ENCODE data around the gene GMCL1. TPM values are rescaled to one million over a fixed set of nuclear protein-coding genes. Genes with fewer than 3 reads are reported as not detected.
A peak's percentile ranks its signal among the peaks of the same experiment; 100 is the strongest.

GMCL1 gene
- total RNA-seq, 4 donors from 2014 or later = 10.6 to 14.8 (median 13.0) TPM

- Histone ChIP-seq H3K9me3 (no peaks in the 10 kb centered on the region), H3K4me1 (peaks cover 10 to 65% (median 25%) of the 10 kb centered on the region in 3 donors), H3K27me3 (no peaks in the 10 kb centered on the region), H3K27ac (peak overlapping the region; percentile 72 to 99 (median 96)), H3K4me3 (peak overlapping the region; percentile 15 to 91), H3K36me3 (peaks cover 0 to 22% of the 10 kb centered on the region in 2 donors)
- TF ChIP-seq POLR2AphosphoS5 (IDR thresholded peaks at IDR 0.05) = no peak
- TF ChIP-seq CTCF (IDR thresholded peaks at IDR 0.05) = no peak
- TF ChIP-seq EP300 (IDR thresholded peaks at IDR 0.05) = no peak
- TF ChIP-seq POLR2A (IDR thresholded peaks at IDR 0.05) = no peak
- 16 to 34% methylated on average over 2 of the region's 2 CpGs for WGBS, 2 donors (ENCODE audit: low coverage in 1 of 2)
- ATAC-seq = no peak
Measured at GRCh38 chr2:69916106-69916505, 86.6 kb downstream of the GMCL1 start.

- Histone ChIP-seq H3K9me3 (no peaks in the 10 kb centered on the region), H3K27ac (peak overlapping the region; percentile 81 to 99 (median 90)), H3K27me3 (no peaks in the 10 kb centered on the region), H3K4me3 (no peak overlapping the region), H3K36me3 (peaks cover 0 to 34% of the 10 kb centered on the region in 2 donors), H3K4me1 (peaks cover 10 to 56% (median 25%) of the 10 kb centered on the region in 3 donors)
- TF ChIP-seq CTCF (IDR thresholded peaks at IDR 0.05) = no peak
- no peak for TF ChIP-seq EP300 (IDR thresholded peaks at IDR 0.05)
- peak; percentile 89 for TF ChIP-seq POLR2AphosphoS5 (IDR thresholded peaks at IDR 0.05)
- ATAC-seq = no peak
- WGBS, 2 donors (ENCODE audit: low coverage in 1 of 2) = 27 to 32% methylated on average over 3 of the region's 3 CpGs
Measured at GRCh38 chr2:69917852-69918251, 88.4 kb downstream of the GMCL1 start.

- H3K27ac ChIP-seq = peak overlapping the region; percentile 81 to 99 (median 90)
- no peak overlapping the region for H3K4me3 ChIP-seq
- peaks cover 10 to 52% (median 25%) of the 10 kb centered on the region in 3 donors for H3K4me1 ChIP-seq
- WGBS, 2 donors (ENCODE audit: low coverage in 1 of 2) = 38 to 47% methylated on average over 3 of the region's 3 CpGs
- ATAC-seq = no peak
- peaks cover 0 to 39% of the 10 kb centered on the region in 2 donors for H3K36me3 ChIP-seq
- no peaks in the 10 kb centered on the region for H3K9me3 ChIP-seq
- TF ChIP-seq EP300 (IDR thresholded peaks at IDR 0.05) (no peak), POLR2AphosphoS5 (IDR thresholded peaks at IDR 0.05) (no peak), POLR2A (IDR thresholded peaks at IDR 0.05) (no peak), CTCF (IDR thresholded peaks at IDR 0.05) (no peak)
- no peaks in the 10 kb centered on the region for H3K27me3 ChIP-seq
Measured at GRCh38 chr2:69918401-69918800, 88.9 kb downstream of the GMCL1 start.

GRCh38 chr2:69923116-69923515, 93.7 kb downstream of the GMCL1 start:
- Histone ChIP-seq H3K36me3 (peaks cover 0 to 60% of the 10 kb centered on the region in 2 donors), H3K27me3 (no peaks in the 10 kb centered on the region), H3K4me1 (peaks cover 0 to 25% (median 0%) of the 10 kb centered on the region in 3 donors), H3K9me3 (no peaks in the 10 kb centered on the region), H3K4me3 (no peak overlapping the region), H3K27ac (no peak overlapping the region)
- WGBS, 2 donors (ENCODE audit: low coverage in 1 of 2) = 89 to 90% methylated on average over 2 to 3 of the region's 3 CpGs
- no peak for TF ChIP-seq POLR2A (IDR thresholded peaks at IDR 0.05)
- no peak for TF ChIP-seq CTCF (IDR thresholded peaks at IDR 0.05)
- no peak for TF ChIP-seq POLR2AphosphoS5 (IDR thresholded peaks at IDR 0.05)
- TF ChIP-seq EP300 (IDR thresholded peaks at IDR 0.05) = no peak
- ATAC-seq = no peak

- H3K9me3 ChIP-seq = no peaks in the 10 kb centered on the region
- H3K4me3 ChIP-seq = no peak overlapping the region
- TF ChIP-seq POLR2AphosphoS5 (IDR thresholded peaks at IDR 0.05) (no peak), POLR2A (IDR thresholded peaks at IDR 0.05) (no peak), CTCF (IDR thresholded peaks at IDR 0.05) (no peak), EP300 (IDR thresholded peaks at IDR 0.05) (no peak)
- H3K27me3 ChIP-seq = no peaks in the 10 kb centered on the region
- H3K4me1 ChIP-seq = peaks cover 0 to 29% (median 2%) of the 10 kb centered on the region in 3 donors
- H3K27ac ChIP-seq = no peak overlapping the region
- WGBS, 2 donors (ENCODE audit: low coverage in 1 of 2) = 66 to 87% methylated on average over 3 of the region's 3 CpGs
- peak; percentile 50 for ATAC-seq
- H3K36me3 ChIP-seq = peaks cover 0 to 52% of the 10 kb centered on the region in 2 donors
Measured at GRCh38 chr2:69926849-69927515, 97.5 kb downstream of the GMCL1 start.

Measured in gastroesophageal sphincter (tissue), 4 donors.